H9 (cell line): ENCODE data around the gene TMEM239. TPM values are rescaled to one million over a fixed set of nuclear protein-coding genes. Genes with fewer than 3 reads are reported as not detected.

ENCODE experiments used
- DNase-seq: peaks from one replicate; pipeline ENCODE4 v3.0.0-alpha.2; 2017
- H2AFZ ChIP-seq: one replicate; pipeline ENCODE4 v1.6.1; 2013; ENCODE audit warnings: mild to moderate bottlenecking, low read length, control low read depth, moderate library complexity
- H2AK5ac ChIP-seq: 2 replicates; pipeline ENCODE4 v1.6.1; 2013; ENCODE audit warnings: low read length, control low read depth, mixed read lengths; ENCODE audit not compliant: insufficient read length
- H2BK120ac ChIP-seq: one replicate; pipeline ENCODE4 v1.6.1; 2013; ENCODE audit warnings: low read depth, mild to moderate bottlenecking, low read length, control low read depth, inconsistent platforms; ENCODE audit not compliant: poor library complexity, severe bottlenecking
- H2BK12ac ChIP-seq: 2 replicates; pipeline ENCODE4 v1.6.1; 2013; ENCODE audit warnings: low read length, control low read depth, mixed read lengths, low read depth; ENCODE audit not compliant: insufficient read length
- H2BK15ac ChIP-seq: 2 replicates; pipeline ENCODE4 v1.6.1; 2013; ENCODE audit warnings: low read depth, low read length, control low read depth
- H2BK20ac ChIP-seq: one replicate; pipeline ENCODE4 v1.6.1; 2013; ENCODE audit warnings: low read depth, mild to moderate bottlenecking, low read length, control low read depth, inconsistent platforms; ENCODE audit not compliant: poor library complexity, severe bottlenecking
- H2BK5ac ChIP-seq: 2 replicates; pipeline ENCODE4 v1.6.1; 2013; ENCODE audit warnings: low read length, control low read depth, mixed read lengths; ENCODE audit not compliant: insufficient read length
- H3K14ac ChIP-seq: 2 replicates; pipeline ENCODE4 v1.6.1; 2013; ENCODE audit warnings: low read length, control low read depth; ENCODE audit not compliant: insufficient read depth
- H3K18ac ChIP-seq: 2 replicates; pipeline ENCODE4 v1.6.1; 2013; ENCODE audit warnings: low read depth, mild to moderate bottlenecking, mixed read lengths, low read length, control low read depth; ENCODE audit not compliant: insufficient read length
- H3K23ac ChIP-seq: 2 replicates; pipeline ENCODE4 v1.6.1; 2013; ENCODE audit warnings: low read length, control low read depth, mixed read lengths, low read depth; ENCODE audit not compliant: insufficient read length
- H3K23me2 ChIP-seq: 2 replicates; pipeline ENCODE4 v1.6.1; 2013; ENCODE audit warnings: low read depth, mild to moderate bottlenecking, mixed read lengths, low read length, control low read depth; ENCODE audit not compliant: insufficient read length, poor library complexity, severe bottlenecking
- H3K27ac ChIP-seq: 2 replicates; pipeline ENCODE4 v1.5.1; 2013; ENCODE audit warnings: low read length, control low read depth, mixed read lengths, low read depth; ENCODE audit not compliant: insufficient read length
- H3K27me3 ChIP-seq: 2 replicates; pipeline ENCODE4 v1.6.1; 2013; ENCODE audit warnings: low read length, control low read depth, inconsistent platforms; ENCODE audit not compliant: insufficient read depth
- H3K4ac ChIP-seq: 2 replicates; pipeline ENCODE4 v1.6.1; 2013; ENCODE audit warnings: low read depth, mild to moderate bottlenecking, control low read depth, inconsistent platforms, low read length, moderate library complexity
- H3K4me1 ChIP-seq: 2 replicates; pipeline ENCODE4 v1.6.1; 2013; ENCODE audit warnings: low read length, control low read depth, inconsistent platforms; ENCODE audit not compliant: insufficient read depth
- H3K4me2 ChIP-seq: 2 replicates; pipeline ENCODE4 v1.6.1; 2013; ENCODE audit warnings: low read length, control low read depth, mixed read lengths; ENCODE audit not compliant: insufficient read length, insufficient read depth
- H3K56ac ChIP-seq: 2 replicates; pipeline ENCODE4 v1.6.1; 2013; ENCODE audit warnings: low read depth, mild to moderate bottlenecking, mixed read lengths, low read length, control low read depth; ENCODE audit not compliant: insufficient read length
- H3K79me1 ChIP-seq: 2 replicates; pipeline ENCODE4 v1.6.1; 2013; ENCODE audit warnings: low read depth, mild to moderate bottlenecking, moderate library complexity, low read length, control low read depth, inconsistent platforms; ENCODE audit not compliant: insufficient read depth, poor library complexity, severe bottlenecking
- H3K79me2 ChIP-seq: 2 replicates; pipeline ENCODE4 v1.6.1; 2013; ENCODE audit warnings: low read length, control low read depth, inconsistent platforms; ENCODE audit not compliant: insufficient read depth
- H3K9ac ChIP-seq: 2 replicates; pipeline ENCODE4 v1.6.1; 2013; ENCODE audit warnings: low read length, control low read depth, mixed read lengths; ENCODE audit not compliant: insufficient read length; ENCODE audit errors: extremely low read depth
- H3K9me3 ChIP-seq: one replicate; pipeline ENCODE4 v1.6.1; 2013; ENCODE audit warnings: low read depth, low read length, inconsistent platforms; ENCODE audit not compliant: control insufficient read depth
- H3T11ph ChIP-seq: one replicate; pipeline ENCODE4 v1.6.1; 2013; ENCODE audit warnings: mild to moderate bottlenecking, low read length, control low read depth, inconsistent platforms
- H4K20me1 ChIP-seq: one replicate; pipeline ENCODE4 v1.6.1; 2013; ENCODE audit not compliant: control insufficient read depth, insufficient read length, insufficient read depth
- H4K5ac ChIP-seq: 2 replicates; pipeline ENCODE4 v1.6.1; 2013; ENCODE audit warnings: low read depth, mild to moderate bottlenecking, mixed read lengths, low read length, control low read depth; ENCODE audit not compliant: insufficient read length
- H4K8ac ChIP-seq: replicated peaks from 2 replicates; pipeline ENCODE4 v1.6.1; 2013; ENCODE audit warnings: low read length, control low read depth, mixed read lengths, low read depth; ENCODE audit not compliant: insufficient read length
- H4K91ac ChIP-seq: 2 replicates; pipeline ENCODE4 v1.6.1; 2013; ENCODE audit warnings: low read depth, mild to moderate bottlenecking, moderate library complexity, mixed read lengths, low read length, control low read depth; ENCODE audit not compliant: insufficient read length
- H3K27ac Mint-ChIP-seq, 3 experiments: 2 replicates in 2 of 3; 3 replicates in 1 of 3; pipeline ENCODE4 v1.8.0; 2020 to 2021; ENCODE audit warnings: mixed read lengths in 3 of 3, mild to moderate bottlenecking in 1 of 3, moderate library complexity in 1 of 3
- H3K27me3 Mint-ChIP-seq: 2 replicates; pipeline ENCODE4 v1.8.0; 2021; ENCODE audit warnings: low read depth, mild to moderate bottlenecking, moderate library complexity, mixed read lengths
- H3K36me3 Mint-ChIP-seq, 3 experiments: 2 replicates in 2 of 3; 3 replicates in 1 of 3; pipeline ENCODE4 v1.8.0; 2020 to 2021; ENCODE audit warnings: low read depth in 3 of 3, mixed read lengths in 3 of 3; ENCODE audit not compliant: insufficient read depth in 1 of 3
- H3K4me1 Mint-ChIP-seq, 2 experiments: 2 replicates each; pipeline ENCODE4 v1.8.0; 2020; ENCODE audit warnings: mixed read lengths in 2 of 2
- H3K4me3 Mint-ChIP-seq, 2 experiments: 2 replicates in 1 of 2; 3 replicates in 1 of 2; pipeline ENCODE4 v1.8.0; 2020 to 2021; ENCODE audit warnings: mild to moderate bottlenecking in 2 of 2, mixed read lengths in 2 of 2, moderate library complexity in 1 of 2
- H3K9me3 Mint-ChIP-seq, 2 experiments: 2 replicates in 1 of 2; 3 replicates in 1 of 2; pipeline ENCODE4 v1.8.0; 2020; ENCODE audit warnings: mild to moderate bottlenecking in 2 of 2, mixed read lengths in 2 of 2, moderate library complexity in 1 of 2
- WGBS: extraction: QIAGEN DNeasy Blood & Tissue Kit; methylation state at CpG from one replicate; pipeline ENCODE4 v1.1.7; 2013; ENCODE audit warnings: missing lambda C conversion rate, low lambda C conversion rate, mixed read lengths; ENCODE audit not compliant: insufficient read length; ENCODE audit errors: extremely low coverage; 5-methylcytosine and 5-hydroxymethylcytosine counted together
- total RNA-seq: library from RNA; stranded (reverse); gene quantifications from 2 replicates; pipeline ENCODE4 v1.2.1, GENCODE V29; 2021
- TF ChIP-seq, protein P1 (sequence below): fragments of 200-600 bp; sonication (generic); conservative IDR thresholded peaks from 3 replicates; pipeline ENCODE4 v1.8.0; 2021; ENCODE audit warnings: antibody characterized with exemption, mild to moderate bottlenecking

TMEM239 gene
- total RNA-seq, 1 experiment from 2014 or later = not detected

DNA sequence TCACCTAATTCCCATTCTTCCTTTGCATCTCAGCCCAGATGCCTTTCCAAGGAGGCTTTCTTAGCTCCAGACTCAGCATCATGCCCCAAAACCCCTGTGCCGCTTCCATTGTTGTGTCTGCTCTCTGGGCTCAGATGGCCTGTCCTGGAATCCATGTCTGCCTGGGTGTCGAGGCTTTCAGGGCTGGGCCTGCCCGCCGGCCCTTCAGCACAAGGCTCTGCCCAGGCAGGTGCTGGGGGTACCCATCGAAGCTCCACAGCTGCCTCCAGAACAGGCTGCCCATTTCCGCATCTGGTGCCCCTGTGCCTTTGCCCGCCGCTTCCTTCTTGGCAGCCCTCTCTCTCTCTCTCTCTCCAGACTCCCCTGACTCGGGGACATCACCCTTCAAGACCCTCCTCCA lies 16.9 kb upstream of the TMEM239 start:
- Histone ChIP-seq H3K9me3 (no peaks in the 10 kb centered on the region), H2BK12ac (no peak overlapping the region), H2AFZ (no peak overlapping the region), H3K79me2 (no peaks in the 10 kb centered on the region), H3K4me2 (peak overlapping the region; percentile 70), H2BK5ac (no peak overlapping the region), H3T11ph (no peak overlapping the region), H3K9ac (no peak overlapping the region), H4K8ac (no peak overlapping the region), H3K27ac (no peak overlapping the region), H4K20me1 (no peaks in the 10 kb centered on the region), H2BK120ac (no peak overlapping the region), H3K56ac (no peak overlapping the region), H3K14ac (no peak overlapping the region), H3K27me3 (peaks cover 19% of the 10 kb centered on the region), H3K4ac (no peak overlapping the region), H4K91ac (no peak overlapping the region), H2BK15ac (no peak overlapping the region), H3K23me2 (peaks cover 7% of the 10 kb centered on the region), H3K23ac (no peak overlapping the region), H2AK5ac (no peak overlapping the region), H3K79me1 (no peaks in the 10 kb centered on the region), H3K18ac (no peak overlapping the region), H2BK20ac (no peak overlapping the region), H3K4me1 (no peaks in the 10 kb centered on the region; the same call in 1 of the 2 replicates), H4K5ac (no peak overlapping the region)
- H3K27me3 Mint-ChIP-seq = peaks cover 31% of the 10 kb centered on the region
- no peaks in the 10 kb centered on the region; a peak in 1 of 5 replicates for H3K9me3 Mint-ChIP-seq
- peaks cover 23 to 58% (median 36%) of the 10 kb centered on the region in 3 experiments for H3K36me3 Mint-ChIP-seq
- peak overlapping the region; percentile 98 to 99 for H3K4me3 Mint-ChIP-seq
- peak overlapping the region in 1 of 3 experiments; percentile 96; a peak in 2 of 7 replicates for H3K27ac Mint-ChIP-seq
- no CpG with 5 or more reads among the region's 9 CpGs for WGBS
- H3K4me1 Mint-ChIP-seq = peaks cover 25 to 30% of the 10 kb centered on the region in 2 experiments
- TF ChIP-seq, protein P1, sequence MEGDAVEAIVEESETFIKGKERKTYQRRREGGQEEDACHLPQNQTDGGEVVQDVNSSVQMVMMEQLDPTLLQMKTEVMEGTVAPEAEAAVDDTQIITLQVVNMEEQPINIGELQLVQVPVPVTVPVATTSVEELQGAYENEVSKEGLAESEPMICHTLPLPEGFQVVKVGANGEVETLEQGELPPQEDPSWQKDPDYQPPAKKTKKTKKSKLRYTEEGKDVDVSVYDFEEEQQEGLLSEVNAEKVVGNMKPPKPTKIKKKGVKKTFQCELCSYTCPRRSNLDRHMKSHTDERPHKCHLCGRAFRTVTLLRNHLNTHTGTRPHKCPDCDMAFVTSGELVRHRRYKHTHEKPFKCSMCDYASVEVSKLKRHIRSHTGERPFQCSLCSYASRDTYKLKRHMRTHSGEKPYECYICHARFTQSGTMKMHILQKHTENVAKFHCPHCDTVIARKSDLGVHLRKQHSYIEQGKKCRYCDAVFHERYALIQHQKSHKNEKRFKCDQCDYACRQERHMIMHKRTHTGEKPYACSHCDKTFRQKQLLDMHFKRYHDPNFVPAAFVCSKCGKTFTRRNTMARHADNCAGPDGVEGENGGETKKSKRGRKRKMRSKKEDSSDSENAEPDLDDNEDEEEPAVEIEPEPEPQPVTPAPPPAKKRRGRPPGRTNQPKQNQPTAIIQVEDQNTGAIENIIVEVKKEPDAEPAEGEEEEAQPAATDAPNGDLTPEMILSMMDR = no peak
- peak; percentile 37 for DNase-seq
